AG08395 (cell line): ENCODE measurements around the gene HPCAL1.
"Not testable (repeated sequence)": the region's sequence is repeated elsewhere in the genome, so short reads cannot be mapped to it uniquely, and the experiment has no call there.

Source experiments
- DNase-seq: peaks from one replicate; pipeline ENCODE4 v3.0.0; 2012; ENCODE audit warnings: mixed read lengths, low spot score

The HPCAL1 gene

DNA sequence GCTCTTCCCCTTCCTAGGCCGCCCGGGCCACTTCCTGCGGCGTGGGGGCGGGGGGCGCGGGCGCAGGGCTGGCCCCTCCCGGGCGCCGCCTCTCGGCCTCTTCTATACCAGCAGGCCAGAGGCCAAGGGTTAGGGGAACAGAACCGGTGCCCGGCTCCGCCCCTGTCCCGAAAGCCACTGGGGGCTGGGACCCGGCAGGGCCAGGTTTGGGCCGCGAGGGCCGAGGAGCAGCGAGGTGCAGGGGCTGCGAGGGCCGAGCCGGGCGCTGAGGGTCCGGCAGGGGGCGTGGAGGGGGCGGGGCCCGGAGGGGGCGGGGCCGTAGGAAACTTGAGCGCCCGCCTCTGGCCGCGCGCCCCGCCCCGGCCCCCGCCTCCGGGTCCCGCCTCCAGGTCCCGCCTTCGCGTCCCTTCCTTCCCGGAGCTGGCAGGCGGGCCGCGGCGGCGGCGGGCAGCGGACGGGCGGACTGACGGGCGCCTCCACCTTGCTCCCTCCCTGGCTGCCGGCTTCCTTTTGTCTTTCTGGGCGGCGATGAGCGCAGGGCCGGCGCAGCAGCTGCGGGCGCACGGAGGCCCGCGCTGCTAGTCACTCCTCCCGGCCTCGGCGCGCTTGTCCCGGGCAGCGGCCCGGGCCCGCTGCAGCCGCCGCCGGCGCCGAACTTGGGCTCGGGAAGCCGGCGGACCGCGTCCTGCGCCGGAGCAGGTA, at the start of gene HPCAL1:
HPCAL1 (plus strand) TSS at position 426 of the 702 bp plus-strand sequence. CDS start 116,854 bp downstream, outside the sequence.
- peak; percentile 93 for DNase-seq

DNA sequence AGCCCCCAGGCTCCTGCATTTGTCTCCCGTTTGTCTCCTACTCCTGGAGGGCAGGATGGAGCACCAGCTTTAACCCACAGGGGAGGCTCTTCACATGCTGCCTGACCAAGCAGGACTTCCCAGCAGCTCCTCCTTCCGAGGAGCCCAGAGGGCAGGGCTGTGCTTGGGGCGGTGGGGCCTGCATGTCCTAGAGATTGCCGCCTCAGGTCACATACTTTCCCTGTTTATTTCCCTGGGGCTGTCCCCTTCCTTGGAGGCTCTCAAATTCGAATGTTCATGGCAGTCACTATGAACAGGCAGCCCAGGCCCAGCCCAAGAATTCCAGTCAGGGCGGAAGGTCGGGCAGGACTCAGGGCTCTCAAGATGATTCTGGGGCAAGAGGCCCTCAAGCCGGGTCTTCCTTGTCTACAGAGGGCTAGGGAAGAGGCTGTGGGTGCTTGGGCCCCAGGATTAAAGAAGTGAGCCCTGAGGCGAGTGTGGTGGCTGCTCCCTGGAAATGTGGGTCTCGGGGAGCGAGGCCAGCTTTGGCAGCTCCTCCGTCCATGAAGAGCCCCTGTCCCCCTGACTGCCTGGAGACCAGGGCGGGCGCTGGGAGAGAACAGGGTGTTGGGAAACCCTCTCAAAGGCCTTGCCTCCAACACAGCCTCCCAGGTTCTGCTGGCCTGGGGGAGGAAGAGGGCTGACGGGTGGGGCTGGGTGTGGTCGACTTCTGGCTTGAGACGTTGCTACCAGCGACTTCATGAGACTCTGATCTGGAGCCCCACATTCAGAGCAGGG, 48.9 kb upstream of the HPCAL1 start:
- DNase-seq = no peak

DNA sequence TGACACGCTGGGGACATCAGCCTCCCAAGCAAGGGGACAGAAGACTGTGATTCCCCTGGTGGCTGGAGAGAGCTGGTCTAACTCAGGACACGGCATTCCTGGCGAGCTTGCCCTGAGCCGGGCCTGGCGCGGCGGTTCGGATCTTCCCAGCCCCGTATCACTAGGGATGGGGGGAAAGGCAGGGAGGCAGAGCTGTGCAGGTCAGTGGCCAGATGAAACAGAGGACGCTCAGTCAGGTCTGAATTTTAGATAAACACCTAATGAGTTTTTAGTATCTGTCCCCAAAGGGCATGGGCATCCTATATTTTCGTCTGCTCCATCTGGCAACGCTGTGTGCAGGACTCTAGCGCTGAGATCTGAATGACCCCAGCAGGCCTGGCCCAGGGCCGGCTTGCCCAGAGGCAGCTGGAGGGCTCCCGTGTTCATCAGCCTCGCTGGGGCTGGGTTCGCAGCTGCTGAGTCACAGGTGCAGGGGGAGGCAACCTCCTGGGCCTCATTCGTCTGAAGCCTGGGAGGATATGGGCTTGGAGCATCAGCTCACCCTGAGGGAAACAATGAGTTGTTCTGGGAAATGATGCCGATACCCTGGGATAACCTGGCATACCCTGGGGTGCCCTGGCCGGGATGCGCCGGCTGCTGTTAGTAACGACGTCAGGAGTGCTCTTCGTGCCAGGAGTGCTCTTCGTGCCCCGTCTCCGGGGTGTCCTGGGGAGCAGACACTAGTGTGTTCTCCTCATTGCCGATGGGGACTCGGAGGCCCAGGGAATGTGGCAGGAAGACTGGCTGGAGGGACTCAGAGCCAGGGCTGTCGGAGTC, 48.1 kb upstream of the HPCAL1 start:
- DNase-seq = no peak

DNA sequence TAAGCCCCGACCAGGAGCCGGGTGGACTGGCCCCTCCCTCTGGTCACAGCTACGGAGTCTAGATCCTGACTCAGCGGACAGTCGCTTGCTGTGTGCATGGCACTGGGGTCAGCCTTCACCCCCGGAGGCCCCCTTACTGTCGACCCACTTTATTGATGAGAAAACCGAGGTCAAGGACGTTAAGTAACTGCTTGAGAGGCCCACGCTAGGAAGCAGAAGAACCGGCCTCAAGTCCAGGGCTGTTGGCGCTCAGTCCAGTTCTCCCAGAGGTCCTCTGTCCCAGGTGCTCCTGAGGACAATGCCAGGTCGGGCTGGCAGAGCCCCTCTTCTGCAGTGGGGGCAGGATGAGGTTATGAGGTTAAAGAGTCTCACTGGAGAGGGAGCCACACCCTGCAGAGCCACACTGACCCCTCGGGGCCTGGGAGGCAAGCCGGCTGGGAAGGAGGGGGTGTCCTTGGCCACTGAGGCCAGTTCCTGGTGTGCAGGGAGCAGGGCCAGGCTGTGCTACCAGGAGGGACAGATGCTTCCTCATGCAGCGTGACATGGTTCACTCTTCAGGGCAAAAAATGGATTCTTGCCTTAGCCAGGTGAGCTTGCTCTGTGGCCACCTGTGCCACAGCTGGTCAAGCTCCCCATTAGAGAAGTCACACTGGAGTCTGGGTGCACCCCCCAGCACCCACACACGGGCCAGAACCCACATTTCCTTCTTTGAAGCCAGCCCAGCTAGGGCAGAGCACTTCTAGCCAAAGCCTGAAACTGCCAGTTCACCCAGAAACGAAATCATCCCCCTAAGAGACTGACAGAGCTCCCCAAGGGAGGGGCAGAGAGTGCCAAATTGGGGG, 47.3 kb upstream of the HPCAL1 start:
- no peak for DNase-seq

DNA sequence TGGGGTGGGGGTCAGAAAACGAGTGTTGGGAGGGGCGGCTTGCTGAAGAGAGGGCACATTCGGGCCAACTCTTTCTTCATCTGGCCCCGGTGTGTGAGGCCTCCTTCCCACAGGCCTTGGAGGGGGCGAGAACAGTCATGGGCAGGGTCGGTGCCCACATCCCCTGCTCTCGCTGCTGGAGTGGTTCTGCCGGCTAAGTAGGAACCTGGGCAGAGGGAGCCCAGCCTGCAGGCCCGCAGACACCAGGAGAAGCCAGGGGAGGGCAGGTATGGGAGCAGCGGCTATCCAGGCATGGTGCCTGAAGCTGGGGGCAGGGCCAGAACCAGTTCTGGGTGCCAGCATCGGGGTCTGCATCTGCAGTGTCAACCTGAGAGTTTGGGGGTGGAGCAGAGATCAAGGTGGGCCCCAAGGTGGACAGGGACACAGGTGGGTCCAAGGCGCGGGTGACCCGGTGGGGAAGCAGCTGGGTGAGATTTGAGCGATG, 46.6 kb upstream of the HPCAL1 start:
- no peak for DNase-seq

DNA sequence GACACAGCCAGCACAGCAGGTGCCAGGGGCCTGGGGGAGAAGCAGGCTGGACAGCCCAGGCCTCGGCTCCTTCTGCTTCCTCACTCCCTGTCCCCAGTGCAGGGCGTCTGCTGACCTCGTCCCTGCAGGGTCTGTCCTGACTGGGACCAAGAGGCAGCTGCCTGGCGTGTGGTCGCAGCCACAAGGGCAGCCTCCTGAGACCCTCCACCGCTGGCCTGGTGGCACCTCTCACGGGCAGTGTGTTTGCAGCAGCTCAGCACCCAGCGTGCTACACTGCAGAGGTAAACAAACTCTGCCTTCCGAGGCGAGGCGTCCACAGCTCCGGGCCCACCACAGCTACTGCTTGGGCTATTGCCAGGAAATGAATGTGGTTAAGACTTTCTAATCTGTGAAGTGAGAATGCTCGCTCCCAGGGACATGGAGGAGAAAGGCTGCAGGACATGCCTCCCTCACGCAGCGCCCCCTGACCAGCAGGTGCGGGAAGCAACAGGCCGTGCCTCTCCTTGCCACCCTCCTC, 46.1 kb upstream of the HPCAL1 start:
- DNase-seq = no peak

DNA sequence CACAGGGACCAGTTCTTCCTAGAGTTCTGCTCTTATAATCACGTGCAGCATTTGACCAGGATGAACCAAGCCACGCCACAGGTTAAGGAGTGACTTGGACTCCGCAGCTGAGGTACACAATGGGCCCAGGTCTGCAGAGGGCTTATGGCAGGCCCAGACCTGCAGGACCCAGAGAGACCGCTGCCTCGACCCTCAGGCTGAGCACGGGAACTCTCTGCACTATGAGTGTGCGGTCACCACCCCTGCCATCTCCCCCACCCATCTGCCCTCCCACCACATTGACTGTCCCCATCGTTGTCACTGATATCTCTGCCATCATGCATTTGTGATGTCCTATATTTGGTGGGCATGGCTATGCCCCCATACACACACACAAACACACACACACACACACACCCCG, 45.7 kb upstream of the HPCAL1 start:
- no peak for DNase-seq

DNA sequence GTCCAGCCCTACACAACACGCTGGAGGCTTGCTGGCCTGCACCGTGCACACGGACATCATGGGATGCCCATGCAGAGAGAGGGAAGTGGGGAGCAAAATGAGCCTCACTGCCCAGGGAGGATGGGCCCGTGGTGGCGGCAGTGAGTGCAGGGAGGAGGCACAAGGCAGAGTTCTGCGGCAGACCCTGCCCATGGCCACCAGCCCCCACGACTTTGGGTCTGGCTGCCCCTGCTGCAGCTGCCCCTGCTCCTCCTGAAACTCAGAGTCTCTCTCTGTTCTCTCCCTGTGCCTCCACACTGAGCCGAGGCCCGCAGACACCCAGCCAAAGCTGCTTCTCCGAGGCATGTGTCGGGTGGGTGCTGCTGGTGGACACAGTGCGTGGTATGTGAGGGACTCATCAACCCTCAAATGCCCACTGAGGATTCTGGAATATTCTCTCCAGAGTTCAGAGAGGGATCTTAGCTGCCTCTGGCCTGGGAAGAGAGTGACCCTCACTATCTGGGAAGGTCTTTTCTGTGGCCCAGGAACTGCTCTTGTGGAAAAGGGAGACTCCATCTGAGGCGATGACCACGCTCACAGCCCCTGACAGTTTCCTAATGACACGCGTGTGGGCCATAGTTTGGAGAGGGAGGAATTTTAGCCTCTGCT, 45.1 kb upstream of the HPCAL1 start:
- no peak for DNase-seq

DNA sequence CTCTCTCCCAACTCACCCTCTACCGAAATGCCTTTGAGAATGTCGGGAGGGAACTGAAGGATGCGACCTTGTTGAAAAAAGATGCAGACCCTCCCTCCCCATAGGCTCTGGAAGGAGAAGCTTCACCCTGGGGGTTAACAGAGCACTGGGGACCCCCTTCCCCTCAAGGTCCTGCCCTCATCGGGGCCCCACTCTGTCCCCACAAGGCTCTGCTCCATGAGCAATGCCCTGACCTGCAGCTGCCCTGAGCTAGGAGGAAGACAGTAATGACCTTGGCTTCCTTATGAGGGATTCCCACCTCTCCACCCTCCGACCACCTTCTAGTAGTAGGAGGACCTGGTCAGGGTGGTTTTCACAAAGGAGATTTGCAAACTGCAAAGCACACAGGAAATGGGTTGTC, 44.4 kb upstream of the HPCAL1 start:
- no peak for DNase-seq

DNA sequence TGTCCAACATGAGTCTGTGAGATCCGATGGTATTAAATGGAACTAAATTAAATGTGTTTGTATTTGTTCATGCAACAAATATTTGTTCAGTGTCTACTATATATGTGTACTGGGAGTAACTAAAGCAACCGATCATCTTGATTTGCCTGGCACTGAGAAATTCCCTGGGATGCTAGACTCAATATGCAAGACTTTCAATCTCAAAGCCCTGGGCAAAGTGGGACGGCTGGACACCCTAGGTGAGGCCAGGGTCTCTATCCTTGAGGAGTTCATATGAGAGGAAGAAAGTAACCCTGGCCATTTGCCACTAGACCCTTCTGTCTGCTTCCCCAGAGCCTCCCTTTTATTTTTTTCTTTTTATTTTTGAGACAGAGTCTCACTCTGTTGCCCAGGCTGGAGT, 44.0 kb upstream of the HPCAL1 start:
- no peak for DNase-seq

DNA sequence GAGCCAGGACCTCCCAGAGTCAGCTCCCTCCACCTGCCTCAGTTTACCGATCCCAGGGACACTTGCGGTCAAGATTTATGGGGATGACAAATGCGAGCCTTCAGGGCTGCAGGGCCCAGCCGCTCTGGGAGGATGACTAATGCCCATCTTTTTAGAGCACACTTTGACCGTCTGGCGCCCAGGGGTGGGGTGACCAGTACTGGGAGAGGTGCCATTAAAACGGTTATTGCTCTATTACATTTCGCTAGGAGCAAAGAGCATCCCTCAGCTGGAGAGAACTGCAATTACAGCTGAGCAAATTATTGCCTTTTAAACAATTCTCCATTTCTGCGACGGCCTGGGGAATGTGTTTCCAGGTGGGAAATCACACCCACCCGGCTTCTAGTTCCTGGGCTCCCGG, 42.6 kb upstream of the HPCAL1 start:
- DNase-seq = peak; percentile 44

DNA sequence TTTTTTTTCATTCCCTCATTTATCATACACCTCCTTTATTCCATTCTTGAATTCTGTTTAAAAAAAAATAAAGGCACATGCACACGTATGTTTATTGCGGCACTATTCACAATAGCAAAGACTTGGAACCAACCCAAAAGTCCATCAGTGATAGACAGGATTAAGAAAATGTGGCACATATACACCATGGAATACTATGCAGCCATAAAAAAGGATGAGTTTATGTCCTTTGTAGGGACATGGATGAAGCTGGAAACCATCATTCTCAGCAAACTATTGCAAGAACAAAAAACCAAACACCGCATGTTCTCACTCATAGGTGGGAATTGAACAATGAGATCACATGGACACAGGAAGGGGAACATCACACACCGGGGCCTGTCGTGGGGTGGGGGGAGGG, 39.2 kb upstream of the HPCAL1 start:
- not testable (repeated sequence) for DNase-seq

DNA sequence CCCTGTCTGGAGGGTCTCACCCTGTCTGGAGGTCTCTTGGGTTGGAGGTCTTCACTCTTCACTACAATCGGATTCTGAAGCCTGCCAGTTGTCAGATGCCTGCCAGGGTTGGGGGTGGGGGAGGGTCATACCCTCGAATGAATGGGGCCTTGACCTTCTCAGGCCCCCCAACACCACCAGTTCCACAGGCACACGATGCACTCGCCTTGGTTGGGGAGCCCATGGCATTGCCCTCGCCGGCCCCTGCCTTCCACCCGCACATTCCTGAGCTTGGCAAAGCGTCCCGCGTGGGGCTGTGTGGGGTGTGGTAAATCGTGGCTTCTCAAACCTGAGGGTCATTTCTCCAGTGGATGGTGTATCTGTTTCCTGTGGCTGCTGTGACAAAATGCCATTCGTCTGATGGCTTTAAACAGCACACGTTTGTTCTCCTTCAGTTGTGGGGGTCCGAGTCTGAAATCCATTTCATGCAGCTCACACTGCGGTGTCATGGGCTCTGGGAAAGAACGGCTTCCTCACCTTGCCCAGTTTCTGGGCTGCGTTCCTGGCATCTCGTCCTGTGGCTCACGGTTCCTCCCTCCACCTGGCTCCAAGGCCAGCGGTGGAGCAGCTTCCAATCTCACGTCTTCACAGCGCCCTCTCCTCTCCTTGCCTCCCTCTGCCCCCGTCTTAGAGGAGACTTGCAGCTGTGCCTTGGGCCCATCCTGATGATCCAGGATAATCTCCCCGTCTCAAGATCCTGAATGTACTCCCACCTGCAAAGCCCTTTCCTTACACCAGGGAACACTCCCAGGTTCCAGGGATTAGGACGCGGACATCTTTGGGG, 38.0 kb upstream of the HPCAL1 start:
- DNase-seq = no peak

DNA sequence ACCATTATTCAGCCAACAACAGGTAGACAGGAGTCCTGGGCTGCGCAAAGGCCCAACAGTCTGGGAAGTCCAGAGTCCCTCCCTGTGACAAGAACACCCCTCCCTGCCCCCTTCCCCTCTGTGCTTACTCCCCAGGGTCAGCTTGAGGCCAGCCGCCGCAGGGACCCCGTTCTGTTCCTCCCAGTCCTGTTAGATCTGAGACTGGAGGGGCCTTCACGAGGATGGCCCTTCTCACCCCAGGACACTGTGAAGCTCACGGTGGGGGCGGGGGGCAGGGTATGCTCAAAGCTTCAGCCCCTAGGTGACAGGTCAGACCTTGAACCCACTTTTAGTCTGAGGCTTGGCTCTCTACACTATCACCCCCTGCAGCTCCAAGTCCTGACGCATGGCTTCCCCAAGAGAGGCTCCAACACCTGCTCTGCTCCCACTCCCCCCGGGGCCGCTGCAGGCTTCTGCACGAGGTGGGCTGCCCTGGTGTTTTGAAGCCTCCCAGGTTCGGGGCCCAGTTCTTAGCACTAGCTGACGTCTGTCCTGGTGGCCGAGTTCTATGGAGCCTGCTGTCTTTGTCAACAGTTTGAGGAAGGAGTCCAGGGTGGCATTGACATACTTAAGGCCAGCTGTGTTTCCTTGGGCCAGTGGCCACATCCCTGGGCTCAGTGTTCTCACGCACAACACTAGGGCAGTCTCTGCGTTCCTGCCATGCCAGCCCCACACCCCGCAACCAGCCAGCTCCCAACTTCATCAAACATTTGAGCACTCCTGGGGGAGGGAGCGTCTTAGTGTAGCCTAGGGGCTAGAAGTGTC, 37.2 kb upstream of the HPCAL1 start:
- DNase-seq = no peak

DNA sequence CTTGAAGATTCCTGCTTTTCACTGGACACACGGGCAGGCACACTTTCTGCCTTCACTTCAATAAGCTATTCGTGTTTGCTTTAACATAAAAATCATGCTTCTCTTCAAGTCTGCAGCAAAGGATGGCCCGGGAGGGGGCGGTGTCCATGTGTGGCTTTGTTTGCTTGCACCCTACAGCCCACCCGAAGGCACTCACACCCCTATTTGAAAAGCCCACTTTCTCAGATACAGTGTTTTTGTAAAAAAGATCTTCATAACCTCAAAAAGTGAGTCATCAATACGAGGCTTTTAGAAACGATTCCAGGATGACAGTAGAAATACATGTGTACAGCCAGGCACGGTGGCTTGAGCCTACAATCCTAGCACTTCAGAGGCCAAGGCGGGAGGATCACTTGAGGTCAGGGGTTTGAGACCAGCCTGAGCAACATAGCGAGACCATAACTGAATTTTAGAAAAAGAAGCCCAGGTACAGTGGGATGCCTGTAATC, 36.5 kb upstream of the HPCAL1 start:
- DNase-seq = peak; percentile 43

DNA sequence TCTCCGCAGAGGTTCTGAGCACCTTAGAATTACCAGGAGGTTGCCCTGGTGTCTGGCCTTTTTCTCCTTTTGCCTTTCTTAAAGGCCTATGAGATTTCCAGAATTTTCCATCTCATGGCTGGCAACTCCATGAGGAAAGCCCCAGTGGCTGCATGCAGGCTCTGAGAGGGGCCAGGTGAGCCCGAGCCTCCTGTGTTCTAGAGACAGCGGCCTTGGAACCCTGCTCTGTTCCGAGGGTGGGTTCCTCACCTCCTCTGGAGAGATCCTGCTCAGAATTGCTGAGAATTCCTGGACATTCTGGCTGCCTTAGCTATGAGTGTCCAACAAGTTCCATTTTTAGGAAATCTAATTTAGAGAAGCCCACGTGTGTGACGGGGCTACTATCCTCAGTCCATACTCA, 35.7 kb upstream of the HPCAL1 start:
- DNase-seq = no peak

DNA sequence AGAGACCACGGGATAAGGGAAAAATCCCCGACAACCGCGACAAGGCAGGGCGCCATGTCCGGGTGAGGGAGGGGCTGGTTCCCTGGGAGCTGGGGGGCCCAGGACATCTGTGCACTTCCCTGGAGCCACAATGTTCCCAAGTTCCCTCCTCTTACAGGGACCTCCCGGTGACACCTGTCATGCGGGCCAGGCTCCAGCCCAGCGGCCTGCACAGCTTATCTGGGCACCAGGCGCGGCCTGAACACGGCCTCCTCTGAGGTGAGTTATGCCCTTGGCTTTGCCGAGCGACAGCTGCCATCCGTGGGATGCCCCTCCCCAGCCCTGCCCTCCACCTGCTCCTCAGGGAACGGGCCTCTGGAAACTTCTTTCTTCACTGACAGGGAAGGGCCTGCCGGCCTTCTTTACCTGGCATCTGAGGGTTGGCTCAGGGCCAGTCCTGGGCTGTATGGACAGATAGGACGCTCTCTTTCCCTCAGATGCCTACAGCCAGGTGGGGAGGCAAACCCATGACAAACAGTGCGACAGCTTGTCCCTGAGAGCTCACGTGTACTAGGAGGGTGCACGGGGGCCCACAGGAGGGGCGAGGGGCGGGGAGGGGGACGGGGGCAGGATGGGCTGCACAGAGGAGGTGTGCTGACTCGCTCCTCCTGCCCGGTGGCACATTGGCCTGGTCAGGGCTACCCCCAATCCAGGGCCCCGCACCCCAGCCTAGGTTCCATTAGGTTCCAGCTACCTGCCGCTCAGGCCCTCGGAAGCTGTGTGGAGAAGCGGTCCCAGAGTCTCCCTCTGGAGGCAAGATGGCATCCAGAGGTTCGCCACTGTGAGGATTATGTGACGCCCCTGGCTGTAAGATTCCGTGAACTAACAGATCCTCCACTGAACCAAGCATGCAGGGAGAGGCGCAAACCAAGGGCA, 34.9 kb upstream of the HPCAL1 start:
- DNase-seq = no peak

DNA sequence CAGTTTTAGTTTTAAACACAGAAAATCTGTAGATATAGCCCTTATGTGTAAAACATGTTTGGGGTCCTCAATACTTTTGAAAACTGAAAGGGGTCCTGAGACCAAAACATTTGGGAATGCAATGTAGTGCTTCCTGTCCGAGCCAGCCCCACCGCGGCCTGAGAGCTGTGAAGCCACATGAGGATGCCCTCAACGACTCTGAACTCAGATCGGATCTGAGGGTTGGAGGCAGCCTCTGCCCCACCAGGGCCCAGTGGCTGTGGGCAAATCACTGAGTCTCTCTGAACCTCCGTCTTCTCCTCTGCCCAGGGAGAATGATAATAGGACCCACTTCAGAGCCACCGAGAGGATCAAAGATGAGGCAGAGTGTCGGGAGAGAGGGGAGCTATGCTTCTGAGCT, 33.4 kb upstream of the HPCAL1 start:
- DNase-seq = no peak
